HG03378 (cell line): ENCODE data around the gene RFPL4AL1.
"Not testable (repeated sequence)": the region's sequence is repeated elsewhere in the genome, so short reads cannot be mapped to it uniquely, and the experiment has no call there.

Source experiments
- ATAC-seq: cut with Tn5 transposase; IDR thresholded peaks from one replicate; pipeline ENCODE4 v1.9.1; 2021; ENCODE audit warnings: mild to moderate bottlenecking, moderate library complexity; ENCODE audit not compliant: unreplicated experiment

RFPL4AL1 gene

GRCh38 chr19:55768818-55769217, at the start of gene RFPL4AL1:
RFPL4AL1 (plus strand) TSS chr19:55769118; CDS start chr19:55771805, 2,687 bp downstream.
- ATAC-seq = not testable (repeated sequence)

- ATAC-seq = no peak
Measured at GRCh38 chr19:55720214-55720746, 48.6 kb upstream of the RFPL4AL1 start.

GRCh38 chr19:55720801-55721200, 48.1 kb upstream of the RFPL4AL1 start:
- no peak for ATAC-seq

- ATAC-seq = no peak
Measured at GRCh38 chr19:55723491-55723890, 45.4 kb upstream of the RFPL4AL1 start.

GRCh38 chr19:55730378-55730777, 38.5 kb upstream of the RFPL4AL1 start:
- not testable (repeated sequence) for ATAC-seq

GRCh38 chr19:55738302-55738701, 30.6 kb upstream of the RFPL4AL1 start, which contains the start of gene NLRP9:
NLRP9 (minus strand) TSS chr19:55738402; CDS start chr19:55738374, 28 bp downstream.
- no peak for ATAC-seq

GRCh38 chr19:55750715-55751114, 18.2 kb upstream of the RFPL4AL1 start:
- ATAC-seq = no peak

- ATAC-seq = no peak
Measured at GRCh38 chr19:55753401-55753800, 15.5 kb upstream of the RFPL4AL1 start.

GRCh38 chr19:55756808-55757207, 12.1 kb upstream of the RFPL4AL1 start:
- not testable (repeated sequence) for ATAC-seq

GRCh38 chr19:55758797-55759196, 10.1 kb upstream of the RFPL4AL1 start, which contains the start of gene RFPL4A:
RFPL4A (plus strand) TSS chr19:55759097; CDS start chr19:55761801, 2,704 bp downstream.
- not testable (repeated sequence) for ATAC-seq

- no peak for ATAC-seq
Measured at GRCh38 chr19:55766466-55766865, 2.5 kb upstream of the RFPL4AL1 start.

GRCh38 chr19:55769632-55770031, 714 bp downstream of the RFPL4AL1 start:
- not testable (repeated sequence) for ATAC-seq

- ATAC-seq = no peak
Measured at GRCh38 chr19:55777528-55777927, 8.6 kb downstream of the RFPL4AL1 start.

- no peak for ATAC-seq
Measured at GRCh38 chr19:55778331-55778730, 9.4 kb downstream of the RFPL4AL1 start.

GRCh38 chr19:55781112-55781511, 12.2 kb downstream of the RFPL4AL1 start:
- no peak for ATAC-seq

- no peak for ATAC-seq
Measured at GRCh38 chr19:55795021-55795420, 26.1 kb downstream of the RFPL4AL1 start.

GRCh38 chr19:55801416-55801815, 32.5 kb downstream of the RFPL4AL1 start:
- no peak for ATAC-seq

- ATAC-seq = no peak
Measured at GRCh38 chr19:55802281-55802680, 33.4 kb downstream of the RFPL4AL1 start.

- no peak for ATAC-seq
Measured at GRCh38 chr19:55809381-55810058, 40.6 kb downstream of the RFPL4AL1 start.

GRCh38 chr19:55811340-55811739, 42.4 kb downstream of the RFPL4AL1 start:
- ATAC-seq = no peak

- no peak for ATAC-seq
Measured at GRCh38 chr19:55812449-55812848, 43.5 kb downstream of the RFPL4AL1 start.

GRCh38 chr19:55813906-55814305, 45.0 kb downstream of the RFPL4AL1 start:
- no peak for ATAC-seq
